WTC11 (cell line): ENCODE measurements around the gene NCKAP5. TPM values are rescaled to one million over a fixed set of nuclear protein-coding genes. Genes with fewer than 3 reads are reported as not detected.

Source experiments
- ATAC-seq: fragments of 200-7000 bp; cut with Tn5 transposase; 2 replicates; pipeline ENCODE4 v1.10.0; 2021; ENCODE audit warnings: mild to moderate bottlenecking, moderate library complexity
- CTCF ChIA-PET: fragments of 300-600 bp; sonication (Branson Sonifier 250); formaldehyde crosslinking; loops from one replicate; lab custom pipeline; 2021; ENCODE audit warnings: antibody characterized with exemption; lab: Charles Lee
- POLR2A ChIA-PET: fragments of 350-600 bp; sonication (Branson Sonifier 250); formaldehyde crosslinking; loops from one replicate; lab custom pipeline; 2021; ENCODE audit warnings: antibody characterized with exemption; lab: Charles Lee
- DNase-seq: peaks from one replicate; pipeline ENCODE4 v3.0.0; 2021; ENCODE audit warnings: low spot score
- H3K27ac Mint-ChIP-seq: 2 replicates; pipeline ENCODE4 v1.8.0; 2021; ENCODE audit warnings: mixed read lengths
- H3K27me3 Mint-ChIP-seq: 2 replicates; pipeline ENCODE4 v1.8.0; 2021; ENCODE audit warnings: low read depth, mild to moderate bottlenecking, moderate library complexity, mixed read lengths
- H3K36me3 Mint-ChIP-seq: 2 replicates; pipeline ENCODE4 v1.8.0; 2021; ENCODE audit warnings: mixed read lengths
- H3K4me1 Mint-ChIP-seq: 2 replicates; pipeline ENCODE4 v1.8.0; 2022; ENCODE audit warnings: mixed read lengths
- H3K4me3 Mint-ChIP-seq: 2 replicates; pipeline ENCODE4 v1.8.0; 2021; ENCODE audit warnings: mild to moderate bottlenecking, moderate library complexity, mixed read lengths
- H3K9me3 Mint-ChIP-seq: 2 replicates; pipeline ENCODE4 v1.8.0; 2021; ENCODE audit warnings: mixed read lengths
- ZNF219 ChIP-seq: sonication (generic); formaldehyde crosslinking; IDR thresholded peaks from 2 replicates; pipeline ENCODE4 v1.8.0; 2023; ENCODE audit warnings: missing genetic modification reagents, mild to moderate bottlenecking, borderline replicate concordance
- ZNF396 ChIP-seq: fragments of 250-450 bp; sonication (Bioruptor Pico); IDR thresholded peaks from 2 replicates; pipeline ENCODE4 v1.8.0; 2021; ENCODE audit warnings: mild to moderate bottlenecking, moderate library complexity, borderline replicate concordance
- ZNF416 ChIP-seq: fragments of 250-450 bp; sonication (Bioruptor Pico); IDR thresholded peaks from 2 replicates; pipeline ENCODE4 v1.9.0; 2021; ENCODE audit warnings: mild to moderate bottlenecking, inconsistent platforms
- total RNA-seq: library from RNA; stranded (reverse); gene quantifications from 3 replicates; pipeline ENCODE4 v1.2.3, GENCODE V29; 2021
- TF ChIP-seq, protein P1 (sequence below): sonication (generic); formaldehyde crosslinking; IDR thresholded peaks from 2 replicates; pipeline ENCODE4 v1.8.0; 2023; ENCODE audit warnings: missing genetic modification reagents, mild to moderate bottlenecking, borderline replicate concordance
- TF ChIP-seq, protein P2 (sequence below): sonication (generic); formaldehyde crosslinking; IDR thresholded peaks from 2 replicates; pipeline ENCODE4 v1.8.0; 2022; ENCODE audit warnings: mild to moderate bottlenecking, missing genetic modification reagents
- TF ChIP-seq, protein P3 (sequence below): fragments of 250-450 bp; sonication (Bioruptor Pico); IDR thresholded peaks from 2 replicates; pipeline ENCODE4 v2.1.2; 2022; ENCODE audit warnings: mild to moderate bottlenecking, moderate library complexity
- TF ChIP-seq, protein P4 (sequence below): sonication (generic); formaldehyde crosslinking; IDR thresholded peaks from 2 replicates; pipeline ENCODE4 v1.8.1; 2022; ENCODE audit warnings: mild to moderate bottlenecking, moderate library complexity, missing genetic modification reagents
- TF ChIP-seq, protein P5 (sequence below): sonication (generic); formaldehyde crosslinking; IDR thresholded peaks from 2 replicates; pipeline ENCODE4 v1.8.1; 2023; ENCODE audit warnings: mild to moderate bottlenecking, missing genetic modification reagents, borderline replicate concordance
- TF ChIP-seq, protein P6 (sequence below): sonication (generic); formaldehyde crosslinking; IDR thresholded peaks from 2 replicates; pipeline ENCODE4 v1.8.1; 2023; ENCODE audit warnings: mild to moderate bottlenecking, missing genetic modification reagents

NCKAP5 gene
- total RNA-seq, 1 experiment from 2014 or later: 0.55 TPM

DNA sequence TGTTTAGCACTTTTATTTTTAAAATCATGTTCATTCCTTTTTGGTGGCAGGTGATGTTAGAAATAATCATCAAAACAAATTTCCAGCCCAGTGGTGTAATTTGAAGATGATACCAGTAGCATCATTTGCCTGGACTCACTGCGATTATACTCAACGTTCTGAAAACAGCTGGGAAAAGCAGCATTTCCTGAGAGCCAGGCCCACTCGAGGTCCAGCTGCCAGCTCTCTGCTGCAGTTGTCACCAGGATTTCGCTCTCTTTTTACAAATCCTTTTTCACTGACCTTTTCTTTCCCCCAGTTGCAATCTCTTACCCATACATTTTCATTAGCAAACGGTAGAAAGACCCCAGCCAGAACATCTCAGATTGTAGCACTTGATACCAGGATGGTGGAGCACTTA, 787.6 kb downstream of the NCKAP5 start (continued):
- TF ChIP-seq, protein P1, sequence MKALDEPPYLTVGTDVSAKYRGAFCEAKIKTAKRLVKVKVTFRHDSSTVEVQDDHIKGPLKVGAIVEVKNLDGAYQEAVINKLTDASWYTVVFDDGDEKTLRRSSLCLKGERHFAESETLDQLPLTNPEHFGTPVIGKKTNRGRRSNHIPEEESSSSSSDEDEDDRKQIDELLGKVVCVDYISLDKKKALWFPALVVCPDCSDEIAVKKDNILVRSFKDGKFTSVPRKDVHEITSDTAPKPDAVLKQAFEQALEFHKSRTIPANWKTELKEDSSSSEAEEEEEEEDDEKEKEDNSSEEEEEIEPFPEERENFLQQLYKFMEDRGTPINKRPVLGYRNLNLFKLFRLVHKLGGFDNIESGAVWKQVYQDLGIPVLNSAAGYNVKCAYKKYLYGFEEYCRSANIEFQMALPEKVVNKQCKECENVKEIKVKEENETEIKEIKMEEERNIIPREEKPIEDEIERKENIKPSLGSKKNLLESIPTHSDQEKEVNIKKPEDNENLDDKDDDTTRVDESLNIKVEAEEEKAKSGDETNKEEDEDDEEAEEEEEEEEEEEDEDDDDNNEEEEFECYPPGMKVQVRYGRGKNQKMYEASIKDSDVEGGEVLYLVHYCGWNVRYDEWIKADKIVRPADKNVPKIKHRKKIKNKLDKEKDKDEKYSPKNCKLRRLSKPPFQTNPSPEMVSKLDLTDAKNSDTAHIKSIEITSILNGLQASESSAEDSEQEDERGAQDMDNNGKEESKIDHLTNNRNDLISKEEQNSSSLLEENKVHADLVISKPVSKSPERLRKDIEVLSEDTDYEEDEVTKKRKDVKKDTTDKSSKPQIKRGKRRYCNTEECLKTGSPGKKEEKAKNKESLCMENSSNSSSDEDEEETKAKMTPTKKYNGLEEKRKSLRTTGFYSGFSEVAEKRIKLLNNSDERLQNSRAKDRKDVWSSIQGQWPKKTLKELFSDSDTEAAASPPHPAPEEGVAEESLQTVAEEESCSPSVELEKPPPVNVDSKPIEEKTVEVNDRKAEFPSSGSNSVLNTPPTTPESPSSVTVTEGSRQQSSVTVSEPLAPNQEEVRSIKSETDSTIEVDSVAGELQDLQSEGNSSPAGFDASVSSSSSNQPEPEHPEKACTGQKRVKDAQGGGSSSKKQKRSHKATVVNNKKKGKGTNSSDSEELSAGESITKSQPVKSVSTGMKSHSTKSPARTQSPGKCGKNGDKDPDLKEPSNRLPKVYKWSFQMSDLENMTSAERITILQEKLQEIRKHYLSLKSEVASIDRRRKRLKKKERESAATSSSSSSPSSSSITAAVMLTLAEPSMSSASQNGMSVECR (CRISPR knock-in tag): no peak
- TF ChIP-seq, protein P2, sequence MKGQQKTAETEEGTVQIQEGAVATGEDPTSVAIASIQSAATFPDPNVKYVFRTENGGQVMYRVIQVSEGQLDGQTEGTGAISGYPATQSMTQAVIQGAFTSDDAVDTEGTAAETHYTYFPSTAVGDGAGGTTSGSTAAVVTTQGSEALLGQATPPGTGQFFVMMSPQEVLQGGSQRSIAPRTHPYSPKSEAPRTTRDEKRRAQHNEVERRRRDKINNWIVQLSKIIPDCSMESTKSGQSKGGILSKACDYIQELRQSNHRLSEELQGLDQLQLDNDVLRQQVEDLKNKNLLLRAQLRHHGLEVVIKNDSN: no peak
- TF ChIP-seq, protein P3, sequence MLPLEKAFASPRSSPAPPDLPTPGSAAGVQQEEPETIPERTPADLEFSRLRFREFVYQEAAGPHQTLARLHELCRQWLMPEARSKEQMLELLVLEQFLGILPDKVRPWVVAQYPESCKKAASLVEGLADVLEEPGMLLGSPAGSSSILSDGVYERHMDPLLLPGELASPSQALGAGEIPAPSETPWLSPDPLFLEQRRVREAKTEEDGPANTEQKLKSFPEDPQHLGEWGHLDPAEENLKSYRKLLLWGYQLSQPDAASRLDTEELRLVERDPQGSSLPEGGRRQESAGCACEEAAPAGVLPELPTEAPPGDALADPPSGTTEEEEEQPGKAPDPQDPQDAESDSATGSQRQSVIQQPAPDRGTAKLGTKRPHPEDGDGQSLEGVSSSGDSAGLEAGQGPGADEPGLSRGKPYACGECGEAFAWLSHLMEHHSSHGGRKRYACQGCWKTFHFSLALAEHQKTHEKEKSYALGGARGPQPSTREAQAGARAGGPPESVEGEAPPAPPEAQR (CRISPR knock-in tag): no peak

DNA sequence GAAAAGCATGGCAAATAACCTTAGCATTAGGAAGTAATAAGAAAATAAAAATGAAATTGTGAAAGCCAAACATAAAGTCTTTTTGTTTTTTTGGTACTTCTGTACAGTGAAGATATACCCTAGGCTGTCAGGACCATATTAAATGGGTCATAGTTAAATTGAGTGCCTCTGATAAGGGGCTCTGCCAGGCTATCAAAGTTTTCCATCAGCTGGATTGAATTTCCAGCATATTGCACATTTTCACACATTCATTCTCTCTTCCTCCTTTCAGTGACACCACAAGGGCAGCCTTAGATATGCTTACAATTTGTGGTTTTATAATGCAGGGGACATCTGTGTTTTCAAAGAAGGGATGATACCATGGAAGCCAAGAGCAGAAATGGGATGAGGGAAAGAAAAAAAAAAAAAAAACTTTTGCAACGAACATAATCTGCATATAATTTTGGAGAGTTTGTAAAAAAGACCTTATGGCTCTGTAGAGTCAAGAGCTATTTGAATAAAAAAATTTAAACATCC, 789.0 kb downstream of the NCKAP5 start:
- Mint-ChIP-seq H3K27ac (no peak overlapping the region), H3K9me3 (no peaks in the 10 kb centered on the region; the same call in 1 of the 2 replicates)
- TF ChIP-seq ZNF416 (no peak), ZNF219 (CRISPR knock-in tag) (no peak), ZNF396 (CRISPR knock-in tag) (no peak)
- TF ChIP-seq, protein P4, sequence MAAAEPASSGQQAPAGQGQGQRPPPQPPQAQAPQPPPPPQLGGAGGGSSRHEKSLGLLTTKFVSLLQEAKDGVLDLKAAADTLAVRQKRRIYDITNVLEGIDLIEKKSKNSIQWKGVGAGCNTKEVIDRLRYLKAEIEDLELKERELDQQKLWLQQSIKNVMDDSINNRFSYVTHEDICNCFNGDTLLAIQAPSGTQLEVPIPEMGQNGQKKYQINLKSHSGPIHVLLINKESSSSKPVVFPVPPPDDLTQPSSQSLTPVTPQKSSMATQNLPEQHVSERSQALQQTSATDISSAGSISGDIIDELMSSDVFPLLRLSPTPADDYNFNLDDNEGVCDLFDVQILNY (CRISPR knock-in tag): no peak
- TF ChIP-seq, protein P5, sequence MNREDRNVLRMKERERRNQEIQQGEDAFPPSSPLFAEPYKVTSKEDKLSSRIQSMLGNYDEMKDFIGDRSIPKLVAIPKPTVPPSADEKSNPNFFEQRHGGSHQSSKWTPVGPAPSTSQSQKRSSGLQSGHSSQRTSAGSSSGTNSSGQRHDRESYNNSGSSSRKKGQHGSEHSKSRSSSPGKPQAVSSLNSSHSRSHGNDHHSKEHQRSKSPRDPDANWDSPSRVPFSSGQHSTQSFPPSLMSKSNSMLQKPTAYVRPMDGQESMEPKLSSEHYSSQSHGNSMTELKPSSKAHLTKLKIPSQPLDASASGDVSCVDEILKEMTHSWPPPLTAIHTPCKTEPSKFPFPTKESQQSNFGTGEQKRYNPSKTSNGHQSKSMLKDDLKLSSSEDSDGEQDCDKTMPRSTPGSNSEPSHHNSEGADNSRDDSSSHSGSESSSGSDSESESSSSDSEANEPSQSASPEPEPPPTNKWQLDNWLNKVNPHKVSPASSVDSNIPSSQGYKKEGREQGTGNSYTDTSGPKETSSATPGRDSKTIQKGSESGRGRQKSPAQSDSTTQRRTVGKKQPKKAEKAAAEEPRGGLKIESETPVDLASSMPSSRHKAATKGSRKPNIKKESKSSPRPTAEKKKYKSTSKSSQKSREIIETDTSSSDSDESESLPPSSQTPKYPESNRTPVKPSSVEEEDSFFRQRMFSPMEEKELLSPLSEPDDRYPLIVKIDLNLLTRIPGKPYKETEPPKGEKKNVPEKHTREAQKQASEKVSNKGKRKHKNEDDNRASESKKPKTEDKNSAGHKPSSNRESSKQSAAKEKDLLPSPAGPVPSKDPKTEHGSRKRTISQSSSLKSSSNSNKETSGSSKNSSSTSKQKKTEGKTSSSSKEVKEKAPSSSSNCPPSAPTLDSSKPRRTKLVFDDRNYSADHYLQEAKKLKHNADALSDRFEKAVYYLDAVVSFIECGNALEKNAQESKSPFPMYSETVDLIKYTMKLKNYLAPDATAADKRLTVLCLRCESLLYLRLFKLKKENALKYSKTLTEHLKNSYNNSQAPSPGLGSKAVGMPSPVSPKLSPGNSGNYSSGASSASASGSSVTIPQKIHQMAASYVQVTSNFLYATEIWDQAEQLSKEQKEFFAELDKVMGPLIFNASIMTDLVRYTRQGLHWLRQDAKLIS (CRISPR knock-in tag): no peak
- TF ChIP-seq, all 79 proteins: peak for 0
- H3K36me3 Mint-ChIP-seq: no peaks in the 10 kb centered on the region
- H3K4me1 Mint-ChIP-seq: peaks cover 8% of the 10 kb centered on the region
- no peaks in the 10 kb centered on the region for H3K27me3 Mint-ChIP-seq
- ATAC-seq (no peak), DNase-seq (no peak)
- H3K4me3 Mint-ChIP-seq: no peak overlapping the region
- CTCF ChIA-PET: no interaction called here
- POLR2A ChIA-PET: no interaction called here

DNA sequence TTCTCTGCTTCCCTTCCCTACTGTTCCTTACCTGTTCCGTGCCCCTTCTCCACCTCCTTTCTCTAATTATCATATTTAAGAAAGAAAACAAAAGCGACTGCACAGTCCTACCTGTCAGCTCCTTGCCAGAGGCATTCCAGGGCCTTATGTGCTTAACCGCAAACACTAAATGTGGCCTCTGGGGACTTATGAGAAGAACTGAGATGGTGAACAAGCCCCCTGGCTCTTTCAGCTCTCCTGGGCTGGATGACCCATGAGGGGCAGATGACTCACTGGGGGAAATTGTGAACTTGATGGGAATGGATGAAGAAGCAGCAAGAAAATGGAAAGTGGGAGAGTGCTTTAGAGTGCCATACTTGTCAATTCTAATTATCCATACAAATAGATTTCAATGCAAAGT, 792.0 kb downstream of the NCKAP5 start:
- TF ChIP-seq, protein P6, sequence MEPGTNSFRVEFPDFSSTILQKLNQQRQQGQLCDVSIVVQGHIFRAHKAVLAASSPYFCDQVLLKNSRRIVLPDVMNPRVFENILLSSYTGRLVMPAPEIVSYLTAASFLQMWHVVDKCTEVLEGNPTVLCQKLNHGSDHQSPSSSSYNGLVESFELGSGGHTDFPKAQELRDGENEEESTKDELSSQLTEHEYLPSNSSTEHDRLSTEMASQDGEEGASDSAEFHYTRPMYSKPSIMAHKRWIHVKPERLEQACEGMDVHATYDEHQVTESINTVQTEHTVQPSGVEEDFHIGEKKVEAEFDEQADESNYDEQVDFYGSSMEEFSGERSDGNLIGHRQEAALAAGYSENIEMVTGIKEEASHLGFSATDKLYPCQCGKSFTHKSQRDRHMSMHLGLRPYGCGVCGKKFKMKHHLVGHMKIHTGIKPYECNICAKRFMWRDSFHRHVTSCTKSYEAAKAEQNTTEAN (CRISPR knock-in tag): no peak
- TF ChIP-seq, protein P1 (CRISPR knock-in tag): no peak
- H3K27ac Mint-ChIP-seq: no peak overlapping the region
- no peaks in the 10 kb centered on the region for H3K27me3 Mint-ChIP-seq
- DNase-seq (no peak), ATAC-seq (no peak)
- no peaks in the 10 kb centered on the region for H3K36me3 Mint-ChIP-seq
- peaks cover 8% of the 10 kb centered on the region for H3K4me1 Mint-ChIP-seq
- CTCF ChIA-PET: no interaction called here
- POLR2A ChIA-PET: no interaction called here
- no peaks in the 10 kb centered on the region for H3K9me3 Mint-ChIP-seq
- H3K4me3 Mint-ChIP-seq: no peak overlapping the region
